Natural killer cell treated with Interleukin-12 subunit alpha and Interleukin-12 subunit beta and Interleukin-15 and Interleukin-18, amount 100 ng/mL, for 72 hours (primary cell): Measurements from ENCODE around the gene CLDN5. TPM values are rescaled to one million over a fixed set of nuclear protein-coding genes. Genes with fewer than 3 reads are reported as not detected.

Source experiments
- ATAC-seq, 2 donors: fragments of 150-1000 bp; cut with Tn5 transposase in 1 of 2; sonication (Bioruptor Pico), chemical (Tn5 transposase) in 1 of 2; 2 replicates each; pipeline ENCODE4 v1.10.0; 2021
- DNase-seq: peaks from one replicate; pipeline ENCODE4 v3.0.0; 2022; ENCODE audit warnings: low spot score
- H3K27ac Mint-ChIP-seq, 2 donors: 1 replicate in 1 of 2; 2 replicates in 1 of 2; pipeline ENCODE4 v1.8.0; 2022; ENCODE audit warnings: mixed read lengths in 2 of 2, mild to moderate bottlenecking in 1 of 2, moderate library complexity in 1 of 2
- H3K27me3 Mint-ChIP-seq, 2 donors: 1 replicate in 1 of 2; 2 replicates in 1 of 2; pipeline ENCODE4 v1.8.0; 2022; ENCODE audit warnings: mixed read lengths in 2 of 2
- H3K36me3 Mint-ChIP-seq: one replicate; pipeline ENCODE4 v1.8.0; 2022; ENCODE audit warnings: mixed read lengths
- H3K4me1 Mint-ChIP-seq, 2 donors: 1 replicate in 1 of 2; 2 replicates in 1 of 2; pipeline ENCODE4 v1.8.0; 2022; ENCODE audit warnings: low read depth in 2 of 2, mixed read lengths in 2 of 2, mild to moderate bottlenecking in 1 of 2
- H3K4me3 Mint-ChIP-seq: one replicate; pipeline ENCODE4 v1.8.0; 2022; ENCODE audit warnings: mixed read lengths
- H3K9me3 Mint-ChIP-seq: 2 replicates; pipeline ENCODE4 v1.8.0; 2022; ENCODE audit warnings: mixed read lengths
- total RNA-seq, 2 donors: library from RNA; stranded (reverse); gene quantifications; one replicate each; pipeline ENCODE4 v1.2.3, GENCODE V29; 2022

Gene CLDN5
- total RNA-seq, 2 donors from 2014 or later, result not detected

GRCh38 chr22:19499880-19500242, 24.3 kb downstream of the CLDN5 start:
- no peaks in the 10 kb centered on the region for H3K36me3 Mint-ChIP-seq

GRCh38 chr22:19499236-19499879, 24.9 kb downstream of the CLDN5 start:
- Mint-ChIP-seq H3K4me3 (no peak overlapping the region), H3K9me3 (no peaks in the 10 kb centered on the region), H3K4me1 (no peaks in the 10 kb centered on the region), H3K36me3 (no peaks in the 10 kb centered on the region), H3K27ac (no peak overlapping the region), H3K27me3 (no peaks in the 10 kb centered on the region)
- peak; percentile 8 to 49 for ATAC-seq
- no peak for DNase-seq

More at GRCh38 chr22:19499880-19500242, 24.3 kb downstream of the CLDN5 start:
- Mint-ChIP-seq H3K4me1 (no peaks in the 10 kb centered on the region), H3K27me3 (no peaks in the 10 kb centered on the region), H3K9me3 (no peaks in the 10 kb centered on the region), H3K27ac (no peak overlapping the region), H3K4me3 (no peak overlapping the region)
- peak in 1 of 2 donors; percentile 11 for ATAC-seq
- no peak for DNase-seq

DNA sequence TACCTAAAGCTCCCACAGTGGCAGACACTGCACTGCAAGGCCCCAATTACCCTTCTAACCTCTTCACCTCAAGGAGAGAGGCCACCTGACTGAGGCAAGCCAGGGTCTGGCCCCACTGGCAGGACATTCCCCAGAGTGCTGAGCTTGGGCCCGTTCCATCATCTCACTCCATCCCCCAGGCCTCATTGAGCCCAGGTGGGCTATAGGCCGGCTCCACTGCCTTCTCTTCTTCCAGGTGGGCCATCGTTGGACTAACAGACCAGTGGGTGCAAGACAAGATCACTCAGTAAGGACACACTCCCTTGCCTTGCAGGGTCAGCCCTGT, 25.4 kb downstream of the CLDN5 start:
- Mint-ChIP-seq H3K9me3 (no peaks in the 10 kb centered on the region), H3K4me3 (no peak overlapping the region), H3K36me3 (no peaks in the 10 kb centered on the region), H3K27ac (no peak overlapping the region), H3K4me1 (no peaks in the 10 kb centered on the region), H3K27me3 (no peaks in the 10 kb centered on the region)
- DNase-seq (no peak), ATAC-seq (peak in 1 of 2 donors; percentile 12)

- no peak overlapping the region for H3K27ac Mint-ChIP-seq
- H3K4me3 Mint-ChIP-seq, result no peak overlapping the region
- H3K4me1 Mint-ChIP-seq, result no peaks in the 10 kb centered on the region
- no peaks in the 10 kb centered on the region for H3K27me3 Mint-ChIP-seq
- DNase-seq (no peak), ATAC-seq (peak; percentile 19 to 25)
- no peaks in the 10 kb centered on the region for H3K9me3 Mint-ChIP-seq
- H3K36me3 Mint-ChIP-seq, result no peaks in the 10 kb centered on the region
Observed at GRCh38 chr22:19498154-19498865, 25.9 kb downstream of the CLDN5 start.

- H3K4me3 Mint-ChIP-seq, result no peak overlapping the region
- H3K36me3 Mint-ChIP-seq, result peaks cover 3% of the 10 kb centered on the region
- H3K27ac Mint-ChIP-seq, result no peak overlapping the region
- peaks cover 0 to 4% of the 10 kb centered on the region in 2 donors for H3K4me1 Mint-ChIP-seq
- ATAC-seq, result no peak
- no peaks in the 10 kb centered on the region for H3K27me3 Mint-ChIP-seq
- H3K9me3 Mint-ChIP-seq, result no peaks in the 10 kb centered on the region
- DNase-seq, result no peak
Observed at GRCh38 chr22:19497245-19497644, 27.0 kb downstream of the CLDN5 start.

- DNase-seq (no peak), ATAC-seq (no peak)
- H3K36me3 Mint-ChIP-seq, result peaks cover 9% of the 10 kb centered on the region
- H3K27me3 Mint-ChIP-seq, result no peaks in the 10 kb centered on the region
- no peak overlapping the region for H3K4me3 Mint-ChIP-seq
- peaks cover 0 to 6% of the 10 kb centered on the region in 2 donors for H3K4me1 Mint-ChIP-seq
- no peaks in the 10 kb centered on the region for H3K9me3 Mint-ChIP-seq
- H3K27ac Mint-ChIP-seq, result no peak overlapping the region
Observed at GRCh38 chr22:19496324-19496630, 27.9 kb downstream of the CLDN5 start.

DNA sequence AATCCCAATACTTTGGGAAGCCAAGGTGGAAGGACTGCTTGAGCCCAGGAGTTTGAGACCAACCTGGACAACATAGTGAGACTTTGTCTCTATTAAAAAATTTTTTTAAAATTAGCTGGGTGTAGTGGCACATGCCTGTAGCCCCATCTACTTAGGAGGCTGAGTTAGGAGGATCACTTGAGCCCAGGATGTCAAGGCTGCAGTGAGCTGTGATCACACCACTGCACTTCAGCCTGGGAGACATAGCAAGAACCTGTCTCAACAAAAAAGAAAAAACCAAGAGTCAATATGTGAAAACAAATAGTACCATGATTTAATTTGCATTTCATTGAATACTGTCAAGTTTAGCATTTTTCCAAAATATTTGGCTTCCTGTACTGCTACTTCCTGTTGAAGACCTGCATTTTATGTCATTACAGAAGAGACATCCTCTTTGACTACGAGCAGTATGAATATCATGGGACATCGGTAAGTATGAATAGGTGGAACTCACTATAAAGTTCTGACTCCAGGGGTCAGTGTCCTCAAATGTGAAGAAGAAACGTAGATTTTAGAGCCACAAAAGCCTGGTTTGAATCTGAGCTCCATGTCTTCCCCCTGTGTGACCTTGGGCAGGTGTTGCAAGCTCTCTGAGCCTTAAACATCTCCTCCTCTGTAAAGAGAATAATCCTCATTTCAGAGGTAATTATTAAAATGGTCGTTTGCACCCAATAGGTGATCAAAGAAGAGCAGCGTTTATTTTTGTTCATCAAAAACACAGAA, 28.5 kb downstream of the CLDN5 start:
- H3K9me3 Mint-ChIP-seq, result no peaks in the 10 kb centered on the region
- no peak overlapping the region for H3K27ac Mint-ChIP-seq
- no peak for ATAC-seq
- no peaks in the 10 kb centered on the region for H3K27me3 Mint-ChIP-seq
- H3K4me3 Mint-ChIP-seq, result no peak overlapping the region
- DNase-seq, result no peak
- peaks cover 11% of the 10 kb centered on the region for H3K36me3 Mint-ChIP-seq
- H3K4me1 Mint-ChIP-seq, result peaks cover 0 to 6% of the 10 kb centered on the region in 2 donors

GRCh38 chr22:19494676-19495173, 29.5 kb downstream of the CLDN5 start:
- Mint-ChIP-seq H3K27ac (no peak overlapping the region), H3K4me3 (no peak overlapping the region), H3K4me1 (peaks cover 0 to 6% of the 10 kb centered on the region in 2 donors), H3K9me3 (no peaks in the 10 kb centered on the region), H3K36me3 (peaks cover 14% of the 10 kb centered on the region), H3K27me3 (no peaks in the 10 kb centered on the region)
- ATAC-seq (no peak), DNase-seq (no peak)

GRCh38 chr22:19494001-19494560, 30.1 kb downstream of the CLDN5 start:
- Mint-ChIP-seq H3K36me3 (peaks cover 15% of the 10 kb centered on the region), H3K9me3 (no peaks in the 10 kb centered on the region), H3K27ac (no peak overlapping the region), H3K27me3 (no peaks in the 10 kb centered on the region), H3K4me3 (no peak overlapping the region), H3K4me1 (peaks cover 0 to 6% of the 10 kb centered on the region in 2 donors)
- DNase-seq (no peak), ATAC-seq (no peak)

DNA sequence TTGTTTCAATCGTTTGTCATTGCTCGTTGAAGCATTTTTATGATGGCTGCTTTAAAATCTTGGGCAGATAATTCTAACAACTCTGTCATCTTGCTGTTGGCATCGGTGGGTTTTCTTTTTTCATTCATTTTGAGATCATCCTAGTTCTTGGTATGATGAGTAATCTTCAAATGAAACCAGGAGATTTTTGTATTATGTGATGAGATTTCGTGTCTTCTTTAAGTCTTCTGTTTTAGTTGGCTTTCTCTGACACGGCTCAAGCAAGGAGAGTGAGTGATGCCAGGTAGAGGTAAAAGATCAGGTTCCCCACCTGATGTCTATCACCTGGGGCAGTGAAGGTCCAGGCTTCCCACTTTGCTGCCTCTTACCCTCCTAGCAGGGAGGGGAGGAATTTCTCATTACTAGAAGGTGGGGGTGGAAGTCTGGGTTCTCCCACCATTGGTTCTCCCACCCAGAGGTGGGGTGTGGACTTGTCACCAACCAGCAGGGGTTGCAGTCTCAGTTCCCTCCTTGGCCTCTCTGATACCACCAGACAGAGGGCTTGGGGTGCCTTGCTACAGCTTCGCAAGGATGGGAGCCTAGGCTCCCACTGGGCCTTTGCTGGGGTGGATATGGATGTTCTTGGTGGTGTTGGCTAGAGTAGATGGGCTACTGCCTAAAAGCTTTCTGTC, 31.6 kb downstream of the CLDN5 start:
- H3K4me1 Mint-ChIP-seq, result peaks cover 0 to 6% of the 10 kb centered on the region in 2 donors
- no peak overlapping the region for H3K27ac Mint-ChIP-seq
- no peak overlapping the region for H3K4me3 Mint-ChIP-seq
- H3K9me3 Mint-ChIP-seq, result no peaks in the 10 kb centered on the region
- DNase-seq (no peak), ATAC-seq (peak in 1 of 2 donors; percentile 33)
- H3K27me3 Mint-ChIP-seq, result no peaks in the 10 kb centered on the region
- H3K36me3 Mint-ChIP-seq, result peaks cover 15% of the 10 kb centered on the region

- no peak for DNase-seq
- Mint-ChIP-seq H3K27ac (no peak overlapping the region), H3K4me1 (peaks cover 0 to 6% of the 10 kb centered on the region in 2 donors), H3K4me3 (no peak overlapping the region), H3K27me3 (no peaks in the 10 kb centered on the region), H3K36me3 (peaks cover 15% of the 10 kb centered on the region), H3K9me3 (no peaks in the 10 kb centered on the region)
- ATAC-seq, result no peak
Observed at GRCh38 chr22:19490628-19491230, 33.5 kb downstream of the CLDN5 start.

GRCh38 chr22:19488884-19489843, 35.0 kb downstream of the CLDN5 start:
- no peak overlapping the region for H3K4me3 Mint-ChIP-seq
- H3K4me1 Mint-ChIP-seq, result peaks cover 0 to 6% of the 10 kb centered on the region in 2 donors
- ATAC-seq (no peak), DNase-seq (no peak)
- peaks cover 25% of the 10 kb centered on the region for H3K36me3 Mint-ChIP-seq
- no peak overlapping the region for H3K27ac Mint-ChIP-seq
- H3K9me3 Mint-ChIP-seq, result no peaks in the 10 kb centered on the region
- no peaks in the 10 kb centered on the region for H3K27me3 Mint-ChIP-seq
